Measurements from ENCODE around the gene FASTK. TPM values are rescaled to one million over a fixed set of nuclear protein-coding genes. Genes with fewer than 3 reads are reported as not detected.

FASTK gene
- 10 to 100 TPM; 78.3 to 84.4 TPM for total RNA-seq

GRCh38 chr7:151080522-151081169 is at the start of gene FASTK:
FASTK (minus strand) TSS chr7:151080809; CDS start chr7:151080766, 43 bp downstream.
- ChIA-PET CTCF (interaction anchor here (0.7 to 1.2 kb wide), 3 partner anchors 18 to 52 kb away, joined by 3 to 4 read pairs (median 3); partner anchors contain the start of gene ABCB8), POLR2A (interaction anchor here (0.6 kb wide), 1 partner anchor 254 kb away, joined by 3 read pairs; no protein-coding TSS in a partner anchor)

- POLR2A ChIA-PET: no interaction called here
- CTCF ChIA-PET: interaction anchor here (1.3 kb wide), 1 partner anchor 19 kb away, joined by 3 read pairs; no protein-coding TSS in a partner anchor
Measured at GRCh38 chr7:151129960-151130591, 49.5 kb upstream of the FASTK start.

- ChIA-PET CTCF (interaction anchor here (1.2 to 1.3 kb wide), 2 partner anchors 18 to 43 kb away, joined by 3 to 4 read pairs; no protein-coding TSS in a partner anchor), POLR2A (no interaction called here)
Measured at GRCh38 chr7:151129117-151129959, 48.7 kb upstream of the FASTK start.

- POLR2A ChIA-PET: no interaction called here
- CTCF ChIA-PET: interaction anchor here (1.2 to 1.4 kb wide), 3 partner anchors 9 to 43 kb away, joined by 3 to 4 read pairs (median 3); no protein-coding TSS in a partner anchor
Measured at GRCh38 chr7:151128716-151129115, 48.1 kb upstream of the FASTK start.

GRCh38 chr7:151128144-151128543 is 47.5 kb upstream of the FASTK start:
- POLR2A ChIA-PET: no interaction called here

GRCh38 chr7:151126491-151127137 is 46.0 kb upstream of the FASTK start:
- POLR2A ChIA-PET: no interaction called here
- CTCF ChIA-PET: interaction anchor here (0.7 to 0.9 kb wide), 2 partner anchors 44 to 178 kb away, joined by 3 read pairs; no protein-coding TSS in a partner anchor

More at GRCh38 chr7:151128144-151128543, 47.5 kb upstream of the FASTK start:
- CTCF ChIA-PET: interaction anchor here (1.2 to 1.4 kb wide), 2 partner anchors 9 to 44 kb away, joined by 3 to 4 read pairs; no protein-coding TSS in a partner anchor

- POLR2A ChIA-PET: no interaction called here
- CTCF ChIA-PET: interaction anchor here (0.8 to 1.8 kb wide), 3 partner anchors 42 to 185 kb away, joined by 3 to 4 read pairs (median 3); partner anchors contain the start of gene GBX1
Measured at GRCh38 chr7:151125846-151126481, 45.4 kb upstream of the FASTK start.

GRCh38 chr7:151125470-151125845 is 44.8 kb upstream of the FASTK start:
- ChIA-PET CTCF (interaction anchor here (0.8 to 1.8 kb wide), 2 partner anchors 42 to 186 kb away, joined by 3 to 4 read pairs; partner anchors contain the start of gene GBX1), POLR2A (no interaction called here)

- CTCF ChIA-PET: interaction anchor here (1.0 to 2.2 kb wide), 17 partner anchors 8 to 179 kb away, joined by 3 to 14 read pairs (median 5); partner anchors contain the start of gene GBX1
- POLR2A ChIA-PET: no interaction called here
Measured at GRCh38 chr7:151124899-151125399, 44.3 kb upstream of the FASTK start.

- POLR2A ChIA-PET: no interaction called here
- CTCF ChIA-PET: interaction anchor here (0.6 to 2.2 kb wide), 32 partner anchors 8 to 265 kb away, joined by 3 to 20 read pairs (median 4); partner anchors contain the start of genes ABCF2, CHPF2, GBX1 and NOS3
Measured at GRCh38 chr7:151124481-151124880, 43.9 kb upstream of the FASTK start.

GRCh38 chr7:151123822-151124464 is 43.3 kb upstream of the FASTK start:
- POLR2A ChIA-PET: no interaction called here
- CTCF ChIA-PET: interaction anchor here (0.6 to 2.2 kb wide), 36 partner anchors 8 to 265 kb away, joined by 3 to 20 read pairs (median 4); partner anchors contain the start of genes ABCF2, CHPF2, GBX1 and NOS3

GRCh38 chr7:151123158-151123821 is 42.7 kb upstream of the FASTK start:
- ChIA-PET CTCF (interaction anchor here (0.6 to 2.2 kb wide), 31 partner anchors 8 to 188 kb away, joined by 3 to 20 read pairs (median 4); partner anchors contain the start of genes ABCF2, CHPF2, GBX1 and NOS3), POLR2A (no interaction called here)

- ChIA-PET CTCF (interaction anchor here (1.5 to 2.2 kb wide), 6 partner anchors 10 to 49 kb away, joined by 5 to 20 read pairs (median 10); no protein-coding TSS in a partner anchor), POLR2A (no interaction called here)
Measured at GRCh38 chr7:151122796-151123157, 42.2 kb upstream of the FASTK start.

GRCh38 chr7:151122276-151122675 is 41.7 kb upstream of the FASTK start:
- CTCF ChIA-PET: interaction anchor here (2.1 kb wide), 1 partner anchor 42 kb away, joined by 20 read pairs; no protein-coding TSS in a partner anchor
- POLR2A ChIA-PET: no interaction called here

- POLR2A ChIA-PET: no interaction called here
- CTCF ChIA-PET: interaction anchor here (0.9 to 1.1 kb wide), 2 partner anchors 10 to 50 kb away, joined by 3 to 4 read pairs; no protein-coding TSS in a partner anchor
Measured at GRCh38 chr7:151121380-151122170, 41.0 kb upstream of the FASTK start.

GRCh38 chr7:151120896-151121295 is 40.3 kb upstream of the FASTK start:
- ChIA-PET CTCF (interaction anchor here (0.9 to 1.1 kb wide), 2 partner anchors 10 to 51 kb away, joined by 3 to 4 read pairs; no protein-coding TSS in a partner anchor), POLR2A (no interaction called here)
